ENCODE results near the gene NUP43. TPM values are rescaled to one million over a fixed set of nuclear protein-coding genes. Genes with fewer than 3 reads are reported as not detected.
"Not testable (repeated sequence)": the region's sequence is repeated elsewhere in the genome, so short reads cannot be mapped to it uniquely, and the experiment has no call there.

The NUP43 gene
- total RNA-seq, 1 donor from 2014 or later: 70.8 TPM

GRCh38 chr6:149755300-149756260 lies 9.3 kb upstream of the NUP43 start:
- peaks cover 27% of the 10 kb centered on the region for H3K36me3 Mint-ChIP-seq (ENCODE audit: low read depth)
- peaks cover 17% of the 10 kb centered on the region for H3K4me1 Mint-ChIP-seq (ENCODE audit: low read depth)
- no peaks in the 10 kb centered on the region for H3K9me3 Mint-ChIP-seq
- no peaks in the 10 kb centered on the region for H3K27me3 Mint-ChIP-seq (ENCODE audit: low read depth)
- no peak overlapping the region for H3K4me3 Mint-ChIP-seq (ENCODE audit: low read depth)
- DNase-seq (ENCODE audit: low spot score): no peak
- intact Hi-C loops (cut with micrococcal nuclease): no loop called here
- H3K27ac Mint-ChIP-seq: peak overlapping the region; percentile 1

GRCh38 chr6:149754548-149754947 lies 8.2 kb upstream of the NUP43 start:
- no peak overlapping the region for H3K27ac Mint-ChIP-seq
- H3K4me3 Mint-ChIP-seq (ENCODE audit: low read depth): no peak overlapping the region
- intact Hi-C loops (cut with micrococcal nuclease): no loop called here
- H3K4me1 Mint-ChIP-seq (ENCODE audit: low read depth): peaks cover 20% of the 10 kb centered on the region
- H3K27me3 Mint-ChIP-seq (ENCODE audit: low read depth): no peaks in the 10 kb centered on the region
- no peak for DNase-seq (ENCODE audit: low spot score)
- peaks cover 22% of the 10 kb centered on the region for H3K36me3 Mint-ChIP-seq (ENCODE audit: low read depth)
- no peaks in the 10 kb centered on the region for H3K9me3 Mint-ChIP-seq

GRCh38 chr6:149753374-149753637 lies 7.0 kb upstream of the NUP43 start:
- peaks cover 23% of the 10 kb centered on the region for H3K4me1 Mint-ChIP-seq (ENCODE audit: low read depth)
- H3K9me3 Mint-ChIP-seq; intact Hi-C loops (cut with micrococcal nuclease); H3K4me3 Mint-ChIP-seq (ENCODE audit: low read depth); DNase-seq (ENCODE audit: low spot score); H3K27me3 Mint-ChIP-seq (ENCODE audit: low read depth); H3K27ac Mint-ChIP-seq: not testable (repeated sequence)
- peaks cover 15% of the 10 kb centered on the region for H3K36me3 Mint-ChIP-seq (ENCODE audit: low read depth)

GRCh38 chr6:149752600-149753373 lies 6.5 kb upstream of the NUP43 start:
- intact Hi-C loops (cut with micrococcal nuclease): no loop called here
- Mint-ChIP-seq H3K27me3 (ENCODE audit: low read depth) (no peaks in the 10 kb centered on the region), H3K4me1 (ENCODE audit: low read depth) (peaks cover 23% of the 10 kb centered on the region), H3K36me3 (ENCODE audit: low read depth) (peaks cover 15% of the 10 kb centered on the region), H3K4me3 (ENCODE audit: low read depth) (peak overlapping the region; percentile 17), H3K9me3 (no peaks in the 10 kb centered on the region), H3K27ac (no peak overlapping the region)
- no peak for DNase-seq (ENCODE audit: low spot score)

GRCh38 chr6:149751920-149752319 lies 5.6 kb upstream of the NUP43 start:
- H3K27me3 Mint-ChIP-seq (ENCODE audit: low read depth); H3K9me3 Mint-ChIP-seq; H3K27ac Mint-ChIP-seq; DNase-seq (ENCODE audit: low spot score): not testable (repeated sequence)
- H3K36me3 Mint-ChIP-seq (ENCODE audit: low read depth): peaks cover 15% of the 10 kb centered on the region
- H3K4me1 Mint-ChIP-seq (ENCODE audit: low read depth): peaks cover 28% of the 10 kb centered on the region
- H3K4me3 Mint-ChIP-seq (ENCODE audit: low read depth): peak overlapping the region; percentile 39
- intact Hi-C loops (cut with micrococcal nuclease): loop anchor here (2.0 kb wide), 1 partner anchor 103 kb away; the partner anchor contains the start of gene KATNA1

GRCh38 chr6:149751239-149751638 lies 4.9 kb upstream of the NUP43 start:
- no peak overlapping the region for H3K27ac Mint-ChIP-seq
- peak overlapping the region; percentile 91 for H3K4me3 Mint-ChIP-seq (ENCODE audit: low read depth)
- DNase-seq (ENCODE audit: low spot score): no peak
- peaks cover 34% of the 10 kb centered on the region for H3K4me1 Mint-ChIP-seq (ENCODE audit: low read depth)
- no peaks in the 10 kb centered on the region for H3K27me3 Mint-ChIP-seq (ENCODE audit: low read depth)
- intact Hi-C loops (cut with micrococcal nuclease): loop anchor here (2.0 kb wide), 1 partner anchor 102 kb away; the partner anchor contains the start of gene KATNA1
- H3K9me3 Mint-ChIP-seq: no peaks in the 10 kb centered on the region
- H3K36me3 Mint-ChIP-seq (ENCODE audit: low read depth): peaks cover 15% of the 10 kb centered on the region

- Mint-ChIP-seq H3K27me3 (ENCODE audit: low read depth) (no peaks in the 10 kb centered on the region), H3K36me3 (ENCODE audit: low read depth) (peaks cover 15% of the 10 kb centered on the region), H3K4me3 (ENCODE audit: low read depth) (peak overlapping the region; percentile 91), H3K9me3 (no peaks in the 10 kb centered on the region), H3K27ac (peak overlapping the region; percentile 84), H3K4me1 (ENCODE audit: low read depth) (peaks cover 34% of the 10 kb centered on the region)
- DNase-seq (ENCODE audit: low spot score): peak; percentile 55
- intact Hi-C loops (cut with micrococcal nuclease): loop anchor here (2.0 kb wide), 1 partner anchor 101 kb away; the partner anchor contains the start of gene KATNA1
These were observed 3.8 kb upstream of the NUP43 start for GRCh38 chr6:149750136-149750609.

GRCh38 chr6:149749594-149750135 lies 3.3 kb upstream of the NUP43 start, which contains the start of gene PCMT1:
Gene PCMT1, plus strand, starts transcription at chr6:149749741. Its CDS starts 161 bp downstream, at chr6:149749902.
- Mint-ChIP-seq H3K27ac (peak within 1 kb of the TSS; percentile 89), H3K36me3 (ENCODE audit: low read depth) (peaks cover 15% of the 10 kb centered on the region), H3K27me3 (ENCODE audit: low read depth) (no peaks in the 10 kb centered on the region), H3K9me3 (no peaks in the 10 kb centered on the region), H3K4me3 (ENCODE audit: low read depth) (peak within 1 kb of the TSS; percentile 91), H3K4me1 (ENCODE audit: low read depth) (peaks cover 34% of the 10 kb centered on the region)
- DNase-seq (ENCODE audit: low spot score): peak; percentile 91
- intact Hi-C loops (cut with micrococcal nuclease): loop anchor here (1.0 to 5.0 kb wide), 4 partner anchors 33 to 262 kb away; partner anchors contain the start of genes GINM1, KATNA1 and ZC3H12D

GRCh38 chr6:149749082-149749593 lies 2.8 kb upstream of the NUP43 start:
- intact Hi-C loops (cut with micrococcal nuclease): loop anchor here (1.0 to 5.0 kb wide), 3 partner anchors 33 to 262 kb away; partner anchors contain the start of genes GINM1 and ZC3H12D
- H3K9me3 Mint-ChIP-seq; H3K27me3 Mint-ChIP-seq (ENCODE audit: low read depth); DNase-seq (ENCODE audit: low spot score): not testable (repeated sequence)
- Mint-ChIP-seq H3K27ac (peak overlapping the region; percentile 89), H3K4me1 (ENCODE audit: low read depth) (peaks cover 34% of the 10 kb centered on the region), H3K4me3 (ENCODE audit: low read depth) (peak overlapping the region; percentile 91), H3K36me3 (ENCODE audit: low read depth) (peaks cover 15% of the 10 kb centered on the region)

GRCh38 chr6:149745252-149745651 lies 1.1 kb downstream of the NUP43 start:
- not testable (repeated sequence) for H3K27me3 Mint-ChIP-seq (ENCODE audit: low read depth)
- H3K27ac Mint-ChIP-seq: peak overlapping the region; percentile 92

GRCh38 chr6:149734915-149735314 lies 11.4 kb downstream of the NUP43 start:
- Mint-ChIP-seq H3K27me3 (ENCODE audit: low read depth) (no peaks in the 10 kb centered on the region), H3K4me3 (ENCODE audit: low read depth) (no peak overlapping the region), H3K9me3 (no peaks in the 10 kb centered on the region), H3K27ac (no peak overlapping the region), H3K36me3 (ENCODE audit: low read depth) (peaks cover 55% of the 10 kb centered on the region), H3K4me1 (ENCODE audit: low read depth) (no peaks in the 10 kb centered on the region)
- no peak for DNase-seq (ENCODE audit: low spot score)
- intact Hi-C loops (cut with micrococcal nuclease): no loop called here

More at GRCh38 chr6:149745252-149745651, 1.1 kb downstream of the NUP43 start:
- Mint-ChIP-seq H3K4me3 (ENCODE audit: low read depth) (peak overlapping the region; percentile 99), H3K4me1 (ENCODE audit: low read depth) (peaks cover 19% of the 10 kb centered on the region), H3K36me3 (ENCODE audit: low read depth) (peaks cover 38% of the 10 kb centered on the region)
- H3K9me3 Mint-ChIP-seq; DNase-seq (ENCODE audit: low spot score): not testable (repeated sequence)
- intact Hi-C loops (cut with micrococcal nuclease): loop anchor here (1.0 to 5.0 kb wide), 3 partner anchors 37 to 258 kb away; partner anchors contain the start of genes KATNA1 and ZC3H12D

- no peak overlapping the region for H3K27ac Mint-ChIP-seq
- H3K9me3 Mint-ChIP-seq: no peaks in the 10 kb centered on the region
- intact Hi-C loops (cut with micrococcal nuclease): no loop called here
- H3K27me3 Mint-ChIP-seq (ENCODE audit: low read depth): no peaks in the 10 kb centered on the region
- DNase-seq (ENCODE audit: low spot score): no peak
- H3K4me3 Mint-ChIP-seq (ENCODE audit: low read depth): no peak overlapping the region
- peaks cover 62% of the 10 kb centered on the region for H3K36me3 Mint-ChIP-seq (ENCODE audit: low read depth)
- H3K4me1 Mint-ChIP-seq (ENCODE audit: low read depth): peaks cover 12% of the 10 kb centered on the region
These were observed 13.1 kb downstream of the NUP43 start for GRCh38 chr6:149733089-149733720.

Data from activated T-helper 2 cell treated with anti-CD3 and anti-CD28 coated beads, Interferon-gamma antibody, Interleukin-2, Interleukin-4, amounts not matched to agents 10 μg/mL and 5 μg/mL and 100 μg/mL, durations not matched to agents 14 hours and 24 hours and 36 hours (primary cell).